Activated effector memory CD4-positive, alpha-beta T cell treated with Interleukin-2 at 50 U/mL for 16 hours (primary cell): ENCODE data around the gene RANBP3L.
"Not testable (repeated sequence)": the region's sequence is repeated elsewhere in the genome, so short reads cannot be mapped to it uniquely, and the experiment has no call there.

Experiments
- DNase-seq: peaks from one replicate; pipeline ENCODE4 v3.0.0-alpha.2; 2020

Gene RANBP3L

GRCh38 chr5:36202521-36202961, 99.2 kb downstream of the RANBP3L start:
- DNase-seq, result no peak

GRCh38 chr5:36200513-36200912, 101.2 kb downstream of the RANBP3L start:
- no peak for DNase-seq

GRCh38 chr5:36199620-36200019, 102.1 kb downstream of the RANBP3L start:
- no peak for DNase-seq

- not testable (repeated sequence) for DNase-seq
Measured at GRCh38 chr5:36198783-36199182, 102.9 kb downstream of the RANBP3L start.
